ENCODE results near the gene ING4. TPM values are rescaled to one million over a fixed set of nuclear protein-coding genes. Genes with fewer than 3 reads are reported as not detected.

ING4 gene
- total RNA-seq, 6 experiments from 2014 or later, result 10.6 to 20.0 (median 17.0) TPM

DNA sequence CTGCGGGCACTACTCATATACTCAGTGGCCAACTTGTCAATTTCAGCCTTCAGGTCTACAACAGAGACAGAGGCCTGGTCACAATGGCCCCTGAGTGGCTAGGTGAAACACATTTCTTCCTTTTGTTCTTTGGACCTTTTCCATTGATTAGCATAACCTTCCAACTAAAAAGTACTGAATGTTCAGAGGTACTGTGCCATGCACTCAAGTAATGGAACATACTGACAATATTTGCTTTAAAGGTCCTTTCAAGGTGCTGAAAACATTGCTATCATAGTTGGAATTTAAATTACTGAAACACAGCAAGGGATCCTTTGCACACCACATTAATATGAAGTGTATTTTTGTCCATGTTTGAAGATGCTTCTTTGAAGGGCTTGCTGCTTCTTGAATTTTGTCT, 9.6 kb downstream of the ING4 start:
- H3K27ac ChIP-seq, result no peak overlapping the region

DNA sequence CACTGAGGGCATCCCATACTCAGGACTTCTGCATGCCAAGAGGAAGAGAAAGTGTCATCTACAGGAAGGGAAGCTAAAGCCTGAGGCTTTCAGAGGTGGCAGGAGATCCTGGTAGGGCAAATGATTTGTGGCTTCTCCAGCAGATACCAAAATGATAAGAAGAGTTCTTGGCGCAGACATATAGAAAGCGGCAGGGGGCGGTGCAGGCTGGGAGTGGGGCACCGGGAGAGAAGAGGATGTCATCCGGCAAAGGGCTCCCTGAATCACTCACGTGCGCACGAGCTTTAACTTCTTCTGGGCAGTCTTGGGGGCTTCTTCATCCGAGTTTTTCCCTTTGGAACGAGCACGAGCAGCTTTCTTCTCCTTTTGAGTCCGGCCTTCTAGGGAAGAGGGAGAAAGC, 10.5 kb downstream of the ING4 start:
- TF ChIP-seq, protein P1, sequence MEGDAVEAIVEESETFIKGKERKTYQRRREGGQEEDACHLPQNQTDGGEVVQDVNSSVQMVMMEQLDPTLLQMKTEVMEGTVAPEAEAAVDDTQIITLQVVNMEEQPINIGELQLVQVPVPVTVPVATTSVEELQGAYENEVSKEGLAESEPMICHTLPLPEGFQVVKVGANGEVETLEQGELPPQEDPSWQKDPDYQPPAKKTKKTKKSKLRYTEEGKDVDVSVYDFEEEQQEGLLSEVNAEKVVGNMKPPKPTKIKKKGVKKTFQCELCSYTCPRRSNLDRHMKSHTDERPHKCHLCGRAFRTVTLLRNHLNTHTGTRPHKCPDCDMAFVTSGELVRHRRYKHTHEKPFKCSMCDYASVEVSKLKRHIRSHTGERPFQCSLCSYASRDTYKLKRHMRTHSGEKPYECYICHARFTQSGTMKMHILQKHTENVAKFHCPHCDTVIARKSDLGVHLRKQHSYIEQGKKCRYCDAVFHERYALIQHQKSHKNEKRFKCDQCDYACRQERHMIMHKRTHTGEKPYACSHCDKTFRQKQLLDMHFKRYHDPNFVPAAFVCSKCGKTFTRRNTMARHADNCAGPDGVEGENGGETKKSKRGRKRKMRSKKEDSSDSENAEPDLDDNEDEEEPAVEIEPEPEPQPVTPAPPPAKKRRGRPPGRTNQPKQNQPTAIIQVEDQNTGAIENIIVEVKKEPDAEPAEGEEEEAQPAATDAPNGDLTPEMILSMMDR (IDR thresholded peaks at IDR 0.05), result no peak
- no peak for TF ChIP-seq POLR2A (IDR thresholded peaks at IDR 0.05)
- peaks cover 0 to 36% (median 10%) of the 10 kb centered on the region in 4 donors for H3K36me3 ChIP-seq
- no peaks in the 10 kb centered on the region for H3K27me3 ChIP-seq
- H3K27ac ChIP-seq, result no peak overlapping the region
- no peak for DNase-seq
- 97% methylated on average over 10 of the region's 12 CpGs for WGBS (ENCODE audit: insufficient coverage, low coverage, low lambda C conversion rate, missing lambda C conversion rate)
- no peaks in the 10 kb centered on the region for H3K9me3 ChIP-seq
- intact Hi-C loops (cut with DNase I), result loop anchor here in 1 of 2 donors (10.0 kb wide), 1 partner anchor 72 kb away; the partner anchor contains the start of gene COPS7A
- H3K4me3 ChIP-seq, result no peak overlapping the region
- H3K4me1 ChIP-seq, result peaks cover 0 to 10% (median 5%) of the 10 kb centered on the region in 4 donors
- ATAC-seq, result no peak

More for the DNA sequence above, 9.6 kb downstream of the ING4 start:
- no CpG with 5 or more reads among the region's 1 CpG for WGBS (ENCODE audit: insufficient coverage, low coverage, low lambda C conversion rate, missing lambda C conversion rate)
- intact Hi-C loops (cut with DNase I), result loop anchor here in 1 of 2 donors (10.0 kb wide), 1 partner anchor 71 kb away; the partner anchor contains the start of gene COPS7A
- ATAC-seq, result no peak
- Histone ChIP-seq H3K9me3 (no peaks in the 10 kb centered on the region), H3K4me3 (no peak overlapping the region), H3K27me3 (no peaks in the 10 kb centered on the region), H3K4me1 (peaks cover 0 to 10% (median 5%) of the 10 kb centered on the region in 4 donors), H3K36me3 (peaks cover 0 to 36% (median 10%) of the 10 kb centered on the region in 4 donors)
- TF ChIP-seq, protein P1 (IDR thresholded peaks at IDR 0.05), result no peak
- no peak for TF ChIP-seq POLR2A (IDR thresholded peaks at IDR 0.05)
- no peak for DNase-seq

DNA sequence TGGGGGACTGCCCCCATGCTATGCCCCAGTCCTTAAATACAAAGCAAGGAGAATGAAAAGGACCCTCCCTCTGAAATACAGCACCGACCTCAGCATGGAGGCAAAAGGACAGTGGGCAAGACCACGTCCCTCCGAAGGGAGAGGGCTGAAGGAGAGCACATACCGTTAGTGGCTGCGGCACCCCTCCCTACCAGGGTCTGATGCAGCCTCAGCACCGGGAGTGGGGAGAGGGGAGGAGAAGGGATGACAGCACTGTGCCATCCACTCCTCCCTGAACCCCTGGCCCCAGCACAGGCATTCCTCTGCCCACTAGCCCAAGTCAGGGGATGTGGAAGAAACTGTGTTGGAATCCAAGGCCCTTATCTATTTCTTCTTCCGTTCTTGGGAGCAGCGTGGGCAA, 12.1 kb downstream of the ING4 start:
- no peak for TF ChIP-seq POLR2A (IDR thresholded peaks at IDR 0.05)
- TF ChIP-seq, protein P1 (IDR thresholded peaks at IDR 0.05), result no peak
- H3K27ac ChIP-seq, result no peak overlapping the region
- no peak for ATAC-seq
- DNase-seq, result no peak
- WGBS (ENCODE audit: insufficient coverage, low coverage, low lambda C conversion rate, missing lambda C conversion rate), result 70% methylated on average over 3 of the region's 8 CpGs
- no peak overlapping the region for H3K4me3 ChIP-seq
- peaks cover 0 to 28% (median 10%) of the 10 kb centered on the region in 4 donors for H3K36me3 ChIP-seq
- H3K9me3 ChIP-seq, result no peaks in the 10 kb centered on the region
- peaks cover 0 to 10% (median 5%) of the 10 kb centered on the region in 4 donors for H3K4me1 ChIP-seq
- intact Hi-C loops (cut with DNase I), result loop anchor here in 1 of 2 donors (10.0 kb wide), 1 partner anchor 74 kb away; the partner anchor contains the start of gene COPS7A
- H3K27me3 ChIP-seq, result no peaks in the 10 kb centered on the region

DNA sequence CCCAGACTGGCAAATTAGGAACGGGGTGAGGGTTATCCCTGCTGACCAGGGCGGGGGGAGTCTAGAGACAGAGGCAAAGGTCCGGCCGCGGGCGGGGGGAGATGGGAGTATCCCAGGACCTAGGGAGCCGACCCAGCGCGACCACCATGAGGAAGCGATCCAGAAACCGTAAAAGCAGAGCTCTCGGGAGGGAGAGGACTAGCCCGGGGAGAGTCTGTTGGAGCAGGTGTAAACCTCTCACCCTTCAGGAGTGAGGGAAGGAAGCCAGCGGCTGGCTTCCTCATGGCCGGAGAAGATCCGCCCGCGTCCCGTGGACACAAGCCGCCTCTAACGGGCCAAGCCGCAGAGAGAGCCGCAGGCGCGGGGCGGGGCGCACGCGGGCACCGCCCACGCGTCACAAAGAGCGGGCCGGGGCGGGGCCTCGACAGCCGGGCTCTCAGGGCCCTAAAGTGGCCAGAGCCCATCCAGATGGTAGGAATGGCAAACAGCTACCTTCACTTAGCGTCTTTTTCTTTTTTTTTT, 15.8 kb downstream of the ING4 start, which contains the start of gene ACRBP:
Gene ACRBP, minus strand, starts transcription at position 350 of the 522 bp plus-strand sequence. Its CDS starts 66 bp downstream, at position 284.
- WGBS (ENCODE audit: insufficient coverage, low coverage, low lambda C conversion rate, missing lambda C conversion rate), result 22% methylated on average over 15 of the region's 38 CpGs
- Histone ChIP-seq H3K36me3 (peaks cover 0 to 15% (median 6%) of the 10 kb centered on the region in 4 donors), H3K27ac (peak within 1 kb of the TSS in 2 of 3 donors; percentile 48 to 53), H3K9me3 (no peaks in the 10 kb centered on the region), H3K27me3 (no peaks in the 10 kb centered on the region), H3K4me3 (peak within 1 kb of the TSS; percentile 32 to 57 (median 37)), H3K4me1 (no peaks in the 10 kb centered on the region)
- ATAC-seq (peak; percentile 92 to 96 (median 94)), DNase-seq (peak; percentile 73 to 86 (median 82))
- TF ChIP-seq, protein P1 (IDR thresholded peaks at IDR 0.05), result no peak
- TF ChIP-seq POLR2A (IDR thresholded peaks at IDR 0.05), result no peak
- intact Hi-C loops (cut with DNase I), result no loop called here

All from right lobe of liver (tissue), 6 donors.